GM12878 (cell line): ENCODE data around the gene FCHSD2.

Experiments used
- CREB1 ChIP-seq: IDR thresholded peaks from 2 replicates; pipeline ENCODE4 v1.6.1; 2012; ENCODE audit warnings: low read depth, mild to moderate bottlenecking, inconsistent platforms
- EZH2 ChIP-seq: IDR thresholded peaks from 2 replicates; pipeline ENCODE4 v1.6.1; 2012; ENCODE audit warnings: low read depth, mild to moderate bottlenecking, control low read depth, inconsistent platforms, low read length, borderline replicate concordance; ENCODE audit not compliant: control insufficient read depth
- MXI1 ChIP-seq: fragments of 150-350 bp; IDR thresholded peaks from 2 replicates; pipeline ENCODE4 v1.6.1; 2011; ENCODE audit warnings: low read depth, mild to moderate bottlenecking, inconsistent platforms, low read length, improper control_type of control experiment
- NFXL1 ChIP-seq: fragments of 450-650 bp; IDR thresholded peaks from 2 replicates; pipeline ENCODE4 v1.6.1; 2017; ENCODE audit warnings: antibody characterized with exemption, mild to moderate bottlenecking, borderline replicate concordance
- PAX5 ChIP-seq: IDR thresholded peaks from 2 replicates; pipeline ENCODE4 v1.6.1; 2011; ENCODE audit warnings: low read depth, low read length, borderline replicate concordance
- POLR2A ChIP-seq: IDR thresholded peaks from 2 replicates; pipeline ENCODE4 v1.6.1; 2011; ENCODE audit warnings: low read depth, mild to moderate bottlenecking, low read length
- POLR2AphosphoS5 ChIP-seq: IDR thresholded peaks from 2 replicates; pipeline ENCODE4 v1.6.1; 2011; ENCODE audit warnings: mild to moderate bottlenecking, low read length, inconsistent platforms
- SIN3A ChIP-seq: IDR thresholded peaks from 2 replicates; pipeline ENCODE4 v1.6.1; 2012; ENCODE audit warnings: low read depth, low read length, improper control_type of control experiment
- SMC3 ChIP-seq: IDR thresholded peaks from 2 replicates; pipeline ENCODE4 v1.6.1; 2011; ENCODE audit warnings: low read length, improper control_type of control experiment, borderline replicate concordance
- TF ChIP-seq, protein P1 (sequence below), 3 experiments: IDR thresholded peaks in 2 of 3; conservative IDR thresholded peaks in 1 of 3; 2 replicates each; pipeline ENCODE4 v1.5.1; 2011; ENCODE audit warnings: low read depth in 3 of 3, low read length in 3 of 3, mild to moderate bottlenecking in 3 of 3, control low read depth in 2 of 3, moderate library complexity in 2 of 3, inconsistent platforms in 1 of 3, mixed read lengths in 1 of 3; ENCODE audit not compliant: control insufficient read depth in 2 of 3, insufficient read depth in 1 of 3; ENCODE audit errors: extremely low read depth in 1 of 3
- TF ChIP-seq, protein P2 (sequence below): fragments of 450-650 bp; IDR thresholded peaks from 2 replicates; pipeline ENCODE4 v1.6.1; 2017; ENCODE audit warnings: mild to moderate bottlenecking, moderate library complexity
- TF ChIP-seq, protein P3 (sequence below): fragments of 450-650 bp; formaldehyde crosslinking; IDR thresholded peaks from 2 replicates; pipeline ENCODE4 v1.4.0; 2020; ENCODE audit warnings: mild to moderate bottlenecking, moderate library complexity

DNA sequence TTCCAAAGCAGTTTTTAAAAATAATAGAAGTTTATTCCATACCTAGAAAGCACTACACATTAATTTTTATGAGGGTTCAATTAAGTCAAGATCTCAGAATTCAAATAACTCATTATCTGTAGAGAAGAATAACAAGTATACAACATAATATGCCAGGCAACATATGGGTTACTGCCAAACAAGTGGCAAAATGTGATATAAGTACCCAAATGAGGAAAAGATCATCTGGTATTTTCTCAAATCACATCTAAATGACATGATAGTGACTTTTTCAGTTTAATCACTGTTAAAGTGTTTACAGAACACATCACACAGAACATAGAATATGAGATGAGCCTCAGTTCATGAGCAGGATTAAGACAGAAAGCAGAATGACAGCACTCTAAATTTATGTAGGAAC is 123.3 kb downstream of the FCHSD2 start:
- no peak for TF ChIP-seq EZH2
- TF ChIP-seq, protein P1, sequence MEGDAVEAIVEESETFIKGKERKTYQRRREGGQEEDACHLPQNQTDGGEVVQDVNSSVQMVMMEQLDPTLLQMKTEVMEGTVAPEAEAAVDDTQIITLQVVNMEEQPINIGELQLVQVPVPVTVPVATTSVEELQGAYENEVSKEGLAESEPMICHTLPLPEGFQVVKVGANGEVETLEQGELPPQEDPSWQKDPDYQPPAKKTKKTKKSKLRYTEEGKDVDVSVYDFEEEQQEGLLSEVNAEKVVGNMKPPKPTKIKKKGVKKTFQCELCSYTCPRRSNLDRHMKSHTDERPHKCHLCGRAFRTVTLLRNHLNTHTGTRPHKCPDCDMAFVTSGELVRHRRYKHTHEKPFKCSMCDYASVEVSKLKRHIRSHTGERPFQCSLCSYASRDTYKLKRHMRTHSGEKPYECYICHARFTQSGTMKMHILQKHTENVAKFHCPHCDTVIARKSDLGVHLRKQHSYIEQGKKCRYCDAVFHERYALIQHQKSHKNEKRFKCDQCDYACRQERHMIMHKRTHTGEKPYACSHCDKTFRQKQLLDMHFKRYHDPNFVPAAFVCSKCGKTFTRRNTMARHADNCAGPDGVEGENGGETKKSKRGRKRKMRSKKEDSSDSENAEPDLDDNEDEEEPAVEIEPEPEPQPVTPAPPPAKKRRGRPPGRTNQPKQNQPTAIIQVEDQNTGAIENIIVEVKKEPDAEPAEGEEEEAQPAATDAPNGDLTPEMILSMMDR (IDR thresholded peaks at IDR 0.05 in 2 of 3, conservative IDR thresholded peaks at IDR 0.05 in 1 of 3; ENCODE audit: control insufficient read depth in 2 of 3, extremely low read depth in 1 of 3, insufficient read depth in 1 of 3, low read depth in 3 of 3, low read length in 3 of 3) = no peak
- TF ChIP-seq MXI1 = no peak
- TF ChIP-seq, protein P2, sequence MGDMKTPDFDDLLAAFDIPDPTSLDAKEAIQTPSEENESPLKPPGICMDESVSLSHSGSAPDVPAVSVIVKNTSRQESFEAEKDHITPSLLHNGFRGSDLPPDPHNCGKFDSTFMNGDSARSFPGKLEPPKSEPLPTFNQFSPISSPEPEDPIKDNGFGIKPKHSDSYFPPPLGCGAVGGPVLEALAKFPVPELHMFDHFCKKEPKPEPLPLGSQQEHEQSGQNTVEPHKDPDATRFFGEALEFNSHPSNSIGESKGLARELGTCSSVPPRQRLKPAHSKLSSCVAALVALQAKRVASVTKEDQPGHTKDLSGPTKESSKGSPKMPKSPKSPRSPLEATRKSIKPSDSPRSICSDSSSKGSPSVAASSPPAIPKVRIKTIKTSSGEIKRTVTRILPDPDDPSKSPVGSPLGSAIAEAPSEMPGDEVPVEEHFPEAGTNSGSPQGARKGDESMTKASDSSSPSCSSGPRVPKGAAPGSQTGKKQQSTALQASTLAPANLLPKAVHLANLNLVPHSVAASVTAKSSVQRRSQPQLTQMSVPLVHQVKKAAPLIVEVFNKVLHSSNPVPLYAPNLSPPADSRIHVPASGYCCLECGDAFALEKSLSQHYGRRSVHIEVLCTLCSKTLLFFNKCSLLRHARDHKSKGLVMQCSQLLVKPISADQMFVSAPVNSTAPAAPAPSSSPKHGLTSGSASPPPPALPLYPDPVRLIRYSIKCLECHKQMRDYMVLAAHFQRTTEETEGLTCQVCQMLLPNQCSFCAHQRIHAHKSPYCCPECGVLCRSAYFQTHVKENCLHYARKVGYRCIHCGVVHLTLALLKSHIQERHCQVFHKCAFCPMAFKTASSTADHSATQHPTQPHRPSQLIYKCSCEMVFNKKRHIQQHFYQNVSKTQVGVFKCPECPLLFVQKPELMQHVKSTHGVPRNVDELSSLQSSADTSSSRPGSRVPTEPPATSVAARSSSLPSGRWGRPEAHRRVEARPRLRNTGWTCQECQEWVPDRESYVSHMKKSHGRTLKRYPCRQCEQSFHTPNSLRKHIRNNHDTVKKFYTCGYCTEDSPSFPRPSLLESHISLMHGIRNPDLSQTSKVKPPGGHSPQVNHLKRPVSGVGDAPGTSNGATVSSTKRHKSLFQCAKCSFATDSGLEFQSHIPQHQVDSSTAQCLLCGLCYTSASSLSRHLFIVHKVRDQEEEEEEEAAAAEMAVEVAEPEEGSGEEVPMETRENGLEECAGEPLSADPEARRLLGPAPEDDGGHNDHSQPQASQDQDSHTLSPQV = no peak
- no peak for TF ChIP-seq POLR2AphosphoS5
- no peak for TF ChIP-seq NFXL1
- TF ChIP-seq SIN3A = no peak
- TF ChIP-seq PAX5 = no peak
- no peak for TF ChIP-seq CREB1
- TF ChIP-seq SMC3 = no peak
- TF ChIP-seq, protein P3, sequence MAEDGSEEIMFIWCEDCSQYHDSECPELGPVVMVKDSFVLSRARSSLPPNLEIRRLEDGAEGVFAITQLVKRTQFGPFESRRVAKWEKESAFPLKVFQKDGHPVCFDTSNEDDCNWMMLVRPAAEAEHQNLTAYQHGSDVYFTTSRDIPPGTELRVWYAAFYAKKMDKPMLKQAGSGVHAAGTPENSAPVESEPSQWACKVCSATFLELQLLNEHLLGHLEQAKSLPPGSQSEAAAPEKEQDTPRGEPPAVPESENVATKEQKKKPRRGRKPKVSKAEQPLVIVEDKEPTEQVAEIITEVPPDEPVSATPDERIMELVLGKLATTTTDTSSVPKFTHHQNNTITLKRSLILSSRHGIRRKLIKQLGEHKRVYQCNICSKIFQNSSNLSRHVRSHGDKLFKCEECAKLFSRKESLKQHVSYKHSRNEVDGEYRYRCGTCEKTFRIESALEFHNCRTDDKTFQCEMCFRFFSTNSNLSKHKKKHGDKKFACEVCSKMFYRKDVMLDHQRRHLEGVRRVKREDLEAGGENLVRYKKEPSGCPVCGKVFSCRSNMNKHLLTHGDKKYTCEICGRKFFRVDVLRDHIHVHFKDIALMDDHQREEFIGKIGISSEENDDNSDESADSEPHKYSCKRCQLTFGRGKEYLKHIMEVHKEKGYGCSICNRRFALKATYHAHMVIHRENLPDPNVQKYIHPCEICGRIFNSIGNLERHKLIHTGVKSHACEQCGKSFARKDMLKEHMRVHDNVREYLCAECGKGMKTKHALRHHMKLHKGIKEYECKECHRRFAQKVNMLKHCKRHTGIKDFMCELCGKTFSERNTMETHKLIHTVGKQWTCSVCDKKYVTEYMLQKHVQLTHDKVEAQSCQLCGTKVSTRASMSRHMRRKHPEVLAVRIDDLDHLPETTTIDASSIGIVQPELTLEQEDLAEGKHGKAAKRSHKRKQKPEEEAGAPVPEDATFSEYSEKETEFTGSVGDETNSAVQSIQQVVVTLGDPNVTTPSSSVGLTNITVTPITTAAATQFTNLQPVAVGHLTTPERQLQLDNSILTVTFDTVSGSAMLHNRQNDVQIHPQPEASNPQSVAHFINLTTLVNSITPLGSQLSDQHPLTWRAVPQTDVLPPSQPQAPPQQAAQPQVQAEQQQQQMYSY = no peak
- TF ChIP-seq POLR2A = no peak
